Keratinocyte (primary cell): ENCODE data around the gene KDM4B. TPM values are rescaled to one million over a fixed set of nuclear protein-coding genes. Genes with fewer than 3 reads are reported as not detected.

Experiments used
- DNase-seq: peaks from one replicate; pipeline ENCODE4 v3.0.0-alpha.2; 2011; ENCODE audit warnings: low read depth, missing footprints, low spot score
- FAIRE-seq: peaks from 2 replicates; lab custom pipeline; 2011; peaks lifted over from hg19 to GRCh38; lab: Jason Lieb, UNC
- H2AFZ ChIP-seq: 2 replicates; pipeline ENCODE4 v1.6.0; 2012; ENCODE audit warnings: low read length, control low read depth, inconsistent platforms; ENCODE audit not compliant: control insufficient read depth
- H3K27ac ChIP-seq: 2 replicates; pipeline ENCODE4 v1.5.1; 2011; ENCODE audit warnings: low read length; ENCODE audit not compliant: control insufficient read depth, insufficient read depth
- H3K27me3 ChIP-seq: 3 replicates; pipeline ENCODE4 v1.6.0; 2011; ENCODE audit warnings: low read length; ENCODE audit not compliant: control insufficient read depth, insufficient read depth; ENCODE audit errors: extremely low read depth
- H3K36me3 ChIP-seq, 2 experiments: 2 replicates in 1 of 2; 3 replicates in 1 of 2; pipeline ENCODE4 v1.5.1; 2011; ENCODE audit warnings: low read length in 2 of 2, mild to moderate bottlenecking in 1 of 2; ENCODE audit not compliant: control insufficient read depth in 2 of 2, insufficient read depth in 2 of 2; ENCODE audit errors: extremely low read depth in 1 of 2
- H3K4me1 ChIP-seq: 3 replicates; pipeline ENCODE4 v1.5.1; 2011; ENCODE audit warnings: low read length; ENCODE audit not compliant: control insufficient read depth, insufficient read depth; ENCODE audit errors: extremely low read depth
- H3K4me2 ChIP-seq: 3 replicates; pipeline ENCODE4 v1.6.0; 2011; ENCODE audit warnings: low read depth, low read length; ENCODE audit not compliant: control insufficient read depth, insufficient read depth; ENCODE audit errors: extremely low read depth
- H3K4me3 ChIP-seq, 3 experiments: fragments of 200-600 bp in 1 of 3; sonication (generic) in 1 of 3; 2 replicates in 2 of 3; 3 replicates in 1 of 3; pipeline ENCODE4 v1.5.1; 2011 to 2016; ENCODE audit warnings: low read length in 3 of 3, mild to moderate bottlenecking in 3 of 3, control low read depth in 2 of 3, inconsistent platforms in 1 of 3, low read depth in 1 of 3, mixed read lengths in 1 of 3, mixed run types in 1 of 3, moderate library complexity in 1 of 3; ENCODE audit not compliant: control insufficient read depth in 2 of 3, insufficient read depth in 2 of 3; ENCODE audit errors: extremely low read depth in 1 of 3
- H3K79me2 ChIP-seq: 2 replicates; pipeline ENCODE4 v1.6.0; 2012; ENCODE audit warnings: low read length; ENCODE audit not compliant: control insufficient read depth, insufficient read depth
- H3K9ac ChIP-seq: 3 replicates; pipeline ENCODE4 v1.6.0; 2011; ENCODE audit warnings: low read length; ENCODE audit not compliant: control insufficient read depth, insufficient read depth; ENCODE audit errors: extremely low read depth
- H3K9me1 ChIP-seq: 3 replicates; pipeline ENCODE4 v1.6.0; 2011; ENCODE audit warnings: low read length; ENCODE audit not compliant: control insufficient read depth, insufficient read depth; ENCODE audit errors: extremely low read depth
- H3K9me3 ChIP-seq: 2 replicates; pipeline ENCODE4 v1.5.1; 2012; ENCODE audit warnings: low read depth, low read length; ENCODE audit not compliant: control insufficient read depth
- H4K20me1 ChIP-seq: 3 replicates; pipeline ENCODE4 v1.6.0; 2011; ENCODE audit warnings: low read length; ENCODE audit not compliant: control insufficient read depth, insufficient read depth; ENCODE audit errors: extremely low read depth
- CTCF ChIP-seq, 3 experiments: IDR thresholded peaks in 1 of 3; conservative IDR thresholded peaks in 1 of 3; optimal IDR thresholded peaks in 1 of 3; 2 replicates in 2 of 3; 3 replicates in 1 of 3; pipeline versions ENCODE3 to v1.5.1; 2011; ENCODE audit warnings: low read length in 3 of 3, mild to moderate bottlenecking in 3 of 3, moderate library complexity in 2 of 3, control low read depth in 1 of 3, inconsistent platforms in 1 of 3; ENCODE audit not compliant: insufficient read depth in 2 of 3; ENCODE audit errors: extremely low read depth in 1 of 3
- EZH2 ChIP-seq: IDR thresholded peaks from one replicate; pipeline ENCODE4 v1.6.1; 2012; ENCODE audit warnings: inconsistent platforms, mild to moderate bottlenecking, low read length, moderate library complexity
- dilution Hi-C: fragments of 300-500 bp; cut with MboI; formaldehyde crosslinking; loops from one replicate; pipeline ENCODE4 v1.7.0; 2020; ENCODE audit warnings: low sequenced_read_pairs; ENCODE audit not compliant: extremely low pct_ligation_motif_present
- polyA plus RNA-seq, 5 experiments: library from polyadenylated mRNA; depleted of rRNA in 3 of 5; stranded (reverse) in 3 of 5; stranded (forward) in 1 of 5; unstranded in 1 of 5; fragments of >200 nt; gene quantifications; 1 replicate in 1 of 5; 2 replicates in 3 of 5; 3 replicates in 1 of 5; pipeline versions ENCODE4 v1.2.1 to v1.2.3, GENCODE V29; 2011 to 2012; ENCODE audit warnings: missing spikeins in 2 of 5, low read depth in 1 of 5, low replicate concordance in 1 of 5

Gene KDM4B
- polyA plus RNA-seq, 1 donor (not counting 4 experiments of a cell fraction or from before 2014, with no cell fraction given) = 6.2 TPM

GRCh38 chr19:5132698-5133651 is 164.1 kb downstream of the KDM4B start:
- Histone ChIP-seq H3K4me3 (no peak overlapping the region), H4K20me1 (no peaks in the 10 kb centered on the region), H3K27me3 (no peaks in the 10 kb centered on the region), H3K9ac (no peak overlapping the region), H3K4me2 (no peak overlapping the region), H2AFZ (no peak overlapping the region), H3K36me3 (peaks cover 3 to 25% of the 10 kb centered on the region in 2 experiments), H3K4me1 (peaks cover 3% of the 10 kb centered on the region), H3K79me2 (no peaks in the 10 kb centered on the region), H3K27ac (no peak overlapping the region), H3K9me3 (no peaks in the 10 kb centered on the region), H3K9me1 (no peaks in the 10 kb centered on the region)
- dilution Hi-C loops = no loop called here
- TF ChIP-seq EZH2 = no peak
- TF ChIP-seq CTCF (optimal IDR thresholded peaks at IDR 0.05 in 1 of 3, IDR thresholded peaks at IDR 0.05 in 1 of 3, conservative IDR thresholded peaks at IDR 0.05 in 1 of 3; ENCODE audit: extremely low read depth in 1 of 3, insufficient read depth in 2 of 3, low read length in 3 of 3) = no peak
- FAIRE-seq (no peak), DNase-seq (no peak)

- Histone ChIP-seq H2AFZ (no peak overlapping the region), H3K9me1 (no peaks in the 10 kb centered on the region), H3K79me2 (no peaks in the 10 kb centered on the region), H3K4me2 (no peak overlapping the region), H3K36me3 (peaks cover 5 to 36% of the 10 kb centered on the region in 2 experiments), H3K4me3 (no peak overlapping the region), H3K4me1 (peaks cover 3% of the 10 kb centered on the region), H3K9ac (no peak overlapping the region), H3K27me3 (no peaks in the 10 kb centered on the region), H3K27ac (no peak overlapping the region), H4K20me1 (no peaks in the 10 kb centered on the region), H3K9me3 (no peaks in the 10 kb centered on the region)
- dilution Hi-C loops = no loop called here
- FAIRE-seq (no peak), DNase-seq (no peak)
- TF ChIP-seq CTCF (optimal IDR thresholded peaks at IDR 0.05 in 1 of 3, IDR thresholded peaks at IDR 0.05 in 1 of 3, conservative IDR thresholded peaks at IDR 0.05 in 1 of 3; ENCODE audit: extremely low read depth in 1 of 3, insufficient read depth in 2 of 3, low read length in 3 of 3) = no peak
- TF ChIP-seq EZH2 = no peak
These were observed 165.2 kb downstream of the KDM4B start for GRCh38 chr19:5133986-5134595.
